ENCODE measurements around the gene RHO. TPM values are rescaled to one million over a fixed set of nuclear protein-coding genes. Genes with fewer than 3 reads are reported as not detected.

Gene RHO
- total RNA-seq, 1 donor from 2014 or later = not detected

DNA sequence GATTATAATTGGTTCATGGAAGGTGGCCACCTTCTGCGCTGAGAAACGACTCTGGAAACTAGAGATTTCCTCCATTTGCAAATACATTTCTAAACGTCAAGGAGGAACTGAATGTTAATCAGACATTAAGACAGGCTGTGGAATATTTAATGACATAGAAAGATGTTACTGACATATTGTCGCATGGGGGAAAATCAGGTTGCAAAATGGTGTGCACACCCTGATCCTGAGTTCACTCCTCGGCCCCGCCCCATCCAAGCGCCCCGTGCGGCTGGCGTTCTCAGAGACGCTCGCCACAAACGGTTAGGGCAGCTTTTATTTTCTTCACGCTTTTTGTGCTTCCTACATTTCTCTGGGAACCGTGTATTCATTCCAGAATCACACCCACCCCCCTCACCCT is 25.3 kb downstream of the RHO start:
- Mint-ChIP-seq H3K27me3 (ENCODE audit: low read depth) (no peaks in the 10 kb centered on the region), H3K4me1 (peaks cover 38% of the 10 kb centered on the region), H3K27ac (ENCODE audit: unreplicated experiment) (no peak overlapping the region), H3K9me3 (no peaks in the 10 kb centered on the region), H3K4me3 (no peak overlapping the region), H3K36me3 (ENCODE audit: low read depth) (no peaks in the 10 kb centered on the region)
- no peak for TF ChIP-seq CTCF (conservative IDR thresholded peaks at IDR 0.05)
- DNase-seq (ENCODE audit: low read depth, low spot score) = no peak

- no peaks in the 10 kb centered on the region for H3K27me3 Mint-ChIP-seq (ENCODE audit: low read depth)
- no peaks in the 10 kb centered on the region for H3K36me3 Mint-ChIP-seq (ENCODE audit: low read depth)
- no peak overlapping the region for H3K27ac Mint-ChIP-seq (ENCODE audit: unreplicated experiment)
- no peak for DNase-seq (ENCODE audit: low read depth, low spot score)
- peaks cover 38% of the 10 kb centered on the region for H3K4me1 Mint-ChIP-seq
- H3K4me3 Mint-ChIP-seq = no peak overlapping the region
- TF ChIP-seq CTCF (conservative IDR thresholded peaks at IDR 0.05) = no peak
- H3K9me3 Mint-ChIP-seq = no peaks in the 10 kb centered on the region
Measured at GRCh38 chr3:129554356-129555152, 26.1 kb downstream of the RHO start.

DNA sequence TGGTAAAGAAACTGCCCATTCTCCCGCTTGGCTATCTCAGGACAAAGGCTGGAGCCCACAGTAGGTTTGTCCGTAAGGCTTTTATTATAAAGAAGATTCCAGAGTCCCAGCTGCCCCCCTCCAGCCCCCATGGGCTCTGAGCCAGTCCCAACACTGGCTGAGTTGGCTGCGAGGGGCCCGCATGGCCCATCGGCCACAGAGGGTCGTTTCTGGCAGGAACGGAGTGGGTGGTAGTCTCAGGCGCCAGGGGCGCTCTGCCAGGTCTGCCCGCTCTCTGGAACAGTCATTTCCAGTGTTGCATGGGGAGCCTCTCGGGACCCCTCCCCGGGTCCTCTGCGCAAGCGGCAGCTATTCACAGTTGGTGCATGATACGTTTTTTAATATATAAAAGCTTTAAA is 26.7 kb downstream of the RHO start:
- H3K36me3 Mint-ChIP-seq (ENCODE audit: low read depth) = no peaks in the 10 kb centered on the region
- H3K27me3 Mint-ChIP-seq (ENCODE audit: low read depth) = no peaks in the 10 kb centered on the region
- no peak overlapping the region for H3K4me3 Mint-ChIP-seq
- H3K4me1 Mint-ChIP-seq = peaks cover 38% of the 10 kb centered on the region
- no peak for DNase-seq (ENCODE audit: low read depth, low spot score)
- no peak overlapping the region for H3K27ac Mint-ChIP-seq (ENCODE audit: unreplicated experiment)
- TF ChIP-seq CTCF (conservative IDR thresholded peaks at IDR 0.05) = no peak
- H3K9me3 Mint-ChIP-seq = no peaks in the 10 kb centered on the region

- no peak for TF ChIP-seq CTCF (conservative IDR thresholded peaks at IDR 0.05)
Measured at GRCh38 chr3:129555616-129556357, 27.3 kb downstream of the RHO start.

GRCh38 chr3:129556358-129556695 is 27.9 kb downstream of the RHO start:
- TF ChIP-seq CTCF (conservative IDR thresholded peaks at IDR 0.05) = no peak
- no peak for DNase-seq (ENCODE audit: low read depth, low spot score)
- Mint-ChIP-seq H3K27me3 (ENCODE audit: low read depth) (no peaks in the 10 kb centered on the region), H3K4me1 (peaks cover 44% of the 10 kb centered on the region), H3K9me3 (no peaks in the 10 kb centered on the region), H3K27ac (ENCODE audit: unreplicated experiment) (no peak overlapping the region), H3K4me3 (no peak overlapping the region), H3K36me3 (ENCODE audit: low read depth) (no peaks in the 10 kb centered on the region)

More at GRCh38 chr3:129555616-129556357, 27.3 kb downstream of the RHO start:
- Mint-ChIP-seq H3K4me3 (no peak overlapping the region), H3K27me3 (ENCODE audit: low read depth) (no peaks in the 10 kb centered on the region), H3K27ac (ENCODE audit: unreplicated experiment) (no peak overlapping the region), H3K4me1 (peaks cover 42% of the 10 kb centered on the region), H3K9me3 (no peaks in the 10 kb centered on the region), H3K36me3 (ENCODE audit: low read depth) (no peaks in the 10 kb centered on the region)
- DNase-seq (ENCODE audit: low read depth, low spot score) = no peak

Measured in neural crest cell (in vitro differentiated cells).